Common myeloid progenitor, CD34-positive (primary cell): Measurements from ENCODE around the gene MRPL45.

Experiments used
- CTCF ChIA-PET: fragments of 350-600 bp; sonication (Branson Sonifier 250); formaldehyde crosslinking; loops from one replicate; lab custom pipeline; 2021; ENCODE audit warnings: antibody characterized with exemption; lab: Charles Lee
- POLR2A ChIA-PET: fragments of 350-600 bp; sonication (Branson Sonifier 250); formaldehyde crosslinking; loops from one replicate; lab custom pipeline; 2021; ENCODE audit warnings: antibody characterized with exemption; lab: Charles Lee
- DNase-seq, 3 donors: peaks; one replicate each; pipeline versions ENCODE4 v3.0.0 to v3.0.0-alpha.2; 2013
- H3K27ac ChIP-seq, 2 experiments: 1 replicate in 1 of 2; 2 replicates in 1 of 2; pipeline ENCODE4 v1.7.0; 2013; ENCODE audit warnings: inconsistent platforms in 2 of 2, low read length in 2 of 2, mild to moderate bottlenecking in 2 of 2, low read depth in 1 of 2, moderate library complexity in 1 of 2; ENCODE audit not compliant: severe bottlenecking in 2 of 2, insufficient read depth in 1 of 2, poor library complexity in 1 of 2
- H3K27me3 ChIP-seq, 5 experiments: replicated peaks in 2 of 5; 1 replicate in 3 of 5; 2 replicates in 2 of 5; pipeline versions ENCODE4 v1.6.1 to v1.7.0; 2013; ENCODE audit warnings: low read length in 4 of 5, mild to moderate bottlenecking in 2 of 5, moderate library complexity in 2 of 5, inconsistent platforms in 1 of 5; ENCODE audit not compliant: insufficient read depth in 5 of 5, control insufficient read depth in 4 of 5
- H3K36me3 ChIP-seq, 4 experiments: 1 replicate in 2 of 4; 2 replicates in 2 of 4; pipeline versions ENCODE4 v1.6.1 to v1.7.0; 2013; ENCODE audit warnings: low read length in 3 of 4, control low read depth in 1 of 4, mild to moderate bottlenecking in 1 of 4; ENCODE audit not compliant: control insufficient read depth in 4 of 4, insufficient read depth in 4 of 4
- H3K4me1 ChIP-seq, 4 experiments: 1 replicate in 3 of 4; 2 replicates in 1 of 4; pipeline versions ENCODE4 v1.6.1 to v1.7.1; 2013; ENCODE audit warnings: low read length in 3 of 4, mild to moderate bottlenecking in 3 of 4, control low read depth in 1 of 4, inconsistent platforms in 1 of 4, moderate library complexity in 1 of 4; ENCODE audit not compliant: control insufficient read depth in 4 of 4, insufficient read depth in 4 of 4; ENCODE audit errors: control extremely low read depth in 1 of 4
- H3K4me3 ChIP-seq, 7 experiments: 1 replicate in 4 of 7; 2 replicates in 3 of 7; pipeline versions ENCODE4 v1.5.1 to v1.7.0; 2013; ENCODE audit warnings: mild to moderate bottlenecking in 7 of 7, low read length in 6 of 7, moderate library complexity in 6 of 7, inconsistent platforms in 2 of 7, low read depth in 2 of 7, control low read depth in 1 of 7; ENCODE audit not compliant: insufficient read depth in 4 of 7, control insufficient read depth in 1 of 7; ENCODE audit errors: extremely low read depth in 1 of 7
- H3K9me3 ChIP-seq, 5 experiments: 1 replicate in 4 of 5; 2 replicates in 1 of 5; pipeline versions ENCODE4 v1.6.1 to v1.7.1; 2013; ENCODE audit warnings: low read length in 4 of 5, mild to moderate bottlenecking in 2 of 5, inconsistent platforms in 1 of 5, low read depth in 1 of 5, moderate library complexity in 1 of 5; ENCODE audit not compliant: control insufficient read depth in 4 of 5, insufficient read depth in 2 of 5; ENCODE audit errors: control extremely low read depth in 1 of 5
- WGBS: methylation state at CpG from one replicate; pipeline ENCODE4 v1.1.5; 2013; ENCODE audit not compliant: insufficient coverage; 5-methylcytosine and 5-hydroxymethylcytosine counted together

The MRPL45 gene

DNA sequence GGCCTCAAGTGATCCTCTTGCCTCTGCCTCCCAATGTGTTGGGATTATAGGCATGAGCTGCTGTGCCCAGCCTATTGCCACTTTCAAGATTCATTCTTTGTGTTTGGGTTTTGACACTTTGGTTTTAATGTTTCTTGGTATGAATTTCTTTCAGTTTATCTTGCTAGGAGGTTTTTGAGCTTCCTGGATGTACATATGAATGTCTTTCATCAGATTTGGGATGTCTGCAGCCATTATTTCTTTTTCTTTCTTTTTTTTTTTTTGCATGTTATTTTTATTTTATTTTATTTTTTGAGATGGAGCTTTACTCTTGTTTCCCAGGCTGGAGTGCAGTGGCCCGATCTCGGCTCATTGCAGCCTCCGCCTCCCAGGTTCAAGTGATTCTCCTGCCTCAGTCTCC lies 18.5 kb downstream of the MRPL45 start:
- Histone ChIP-seq H3K27me3 (no peaks in the 10 kb centered on the region), H3K4me1 (no peaks in the 10 kb centered on the region), H3K27ac (no peak overlapping the region), H3K9me3 (no peaks in the 10 kb centered on the region), H3K36me3 (peaks cover 11 to 33% (median 13%) of the 10 kb centered on the region in 4 experiments), H3K4me3 (no peak overlapping the region)
- WGBS = 0% methylated on average over 1 of the region's 3 CpGs
- ChIA-PET POLR2A (no interaction called here), CTCF (interaction anchor here (1.3 kb wide), 1 partner anchor 9 kb away, joined by 3 read pairs; no protein-coding TSS in a partner anchor)
- DNase-seq = no peak

DNA sequence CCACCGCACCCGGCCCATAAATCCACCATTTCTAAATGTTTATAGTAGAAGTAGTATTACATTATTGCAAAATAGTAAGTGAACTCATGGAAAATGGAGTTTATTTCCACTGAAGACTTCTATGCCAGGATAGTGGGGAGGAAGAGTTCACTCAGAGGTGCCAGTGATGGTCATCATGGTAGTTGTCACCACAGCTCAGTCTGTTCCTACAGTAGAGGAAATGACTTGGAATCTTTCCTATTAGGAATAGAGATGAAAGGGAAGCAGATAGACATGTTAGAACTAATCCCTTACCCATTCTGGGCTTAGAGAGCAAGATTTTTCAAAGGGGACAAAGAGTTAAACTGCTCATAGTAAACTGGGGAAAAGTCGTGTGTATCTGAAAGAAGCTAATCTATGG lies 20.1 kb downstream of the MRPL45 start:
- ChIA-PET POLR2A (no interaction called here), CTCF (interaction anchor here (0.6 to 1.8 kb wide), 2 partner anchors 16 to 462 kb away, joined by 3 to 5 read pairs; no protein-coding TSS in a partner anchor)
- WGBS = no CpG with 5 or more reads among the region's 3 CpGs
- DNase-seq = no peak
- Histone ChIP-seq H3K9me3 (no peaks in the 10 kb centered on the region), H3K4me1 (no peaks in the 10 kb centered on the region), H3K27ac (no peak overlapping the region), H3K36me3 (peaks cover 11 to 33% (median 19%) of the 10 kb centered on the region in 4 experiments), H3K27me3 (no peaks in the 10 kb centered on the region), H3K4me3 (no peak overlapping the region)

DNA sequence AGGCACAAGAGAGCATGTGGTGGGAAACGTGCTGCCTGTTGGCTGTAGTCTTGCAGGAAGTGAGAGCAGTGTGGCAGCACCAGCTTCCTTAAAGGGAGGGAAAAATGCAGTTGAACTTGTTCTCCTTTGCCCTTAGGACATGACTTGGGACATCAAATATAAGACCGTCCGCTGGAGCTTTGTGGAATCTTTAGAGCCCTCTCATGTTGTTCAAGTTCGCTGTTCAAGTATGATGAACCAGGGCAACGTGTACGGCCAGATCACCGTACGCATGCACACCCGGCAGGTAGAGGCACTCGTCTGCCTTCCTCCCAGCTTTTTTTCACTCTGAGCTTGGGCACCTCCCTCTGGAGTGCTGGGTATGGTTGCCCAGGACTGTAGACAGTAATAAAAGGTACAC lies 23.5 kb downstream of the MRPL45 start:
- POLR2A ChIA-PET = interaction anchor here (0.6 kb wide), 1 partner anchor 1416 kb away, joined by 3 read pairs; no protein-coding TSS in a partner anchor
- 99% methylated on average over 9 of the region's 10 CpGs for WGBS
- Histone ChIP-seq H3K27me3 (no peaks in the 10 kb centered on the region), H3K36me3 (peaks cover 10 to 37% (median 31%) of the 10 kb centered on the region in 4 experiments), H3K27ac (no peak overlapping the region), H3K4me3 (no peak overlapping the region), H3K9me3 (no peaks in the 10 kb centered on the region), H3K4me1 (peaks cover 0 to 8% (median 7%) of the 10 kb centered on the region in 4 experiments)
- CTCF ChIA-PET = interaction anchor here (0.5 to 1.8 kb wide), 2 partner anchors 9 to 475 kb away, joined by 3 to 7 read pairs; no protein-coding TSS in a partner anchor
- DNase-seq = no peak

DNA sequence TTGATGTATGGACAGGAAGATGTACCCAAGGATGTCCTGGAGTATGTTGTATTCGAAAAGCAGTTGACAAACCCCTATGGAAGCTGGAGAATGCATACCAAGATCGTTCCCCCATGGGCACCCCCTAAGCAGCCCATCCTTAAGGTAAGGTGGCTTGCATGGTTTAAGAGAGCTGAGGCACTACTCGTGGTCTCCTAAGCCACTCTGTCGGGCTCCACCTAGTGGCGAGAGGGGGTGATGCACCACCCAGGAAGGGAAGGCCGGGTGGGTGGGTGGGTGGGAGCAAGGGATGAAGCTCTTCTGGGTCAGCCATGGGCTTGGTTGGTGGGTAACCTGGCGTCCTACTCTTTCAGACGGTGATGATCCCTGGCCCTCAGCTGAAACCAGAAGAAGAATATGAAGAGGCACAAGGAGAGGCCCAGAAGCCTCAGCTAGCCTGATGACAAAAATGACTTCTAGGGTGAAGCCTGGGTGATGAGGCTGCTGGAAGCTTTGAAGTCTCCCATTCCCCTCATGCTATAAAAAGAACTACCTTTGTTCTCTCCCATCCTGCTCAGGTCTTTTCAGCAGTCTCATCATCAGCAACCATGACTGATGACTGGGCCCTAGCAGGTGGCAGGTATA lies 25.3 kb downstream of the MRPL45 start:
- WGBS = 64% methylated on average over 3 of the region's 8 CpGs
- no peaks in the 10 kb centered on the region for H3K9me3 ChIP-seq
- DNase-seq = peak; percentile 41 to 67 (median 61)
- POLR2A ChIA-PET = no interaction called here
- CTCF ChIA-PET = interaction anchor here (0.5 to 1.8 kb wide), 4 partner anchors 11 to 126 kb away, joined by 3 to 7 read pairs (median 4); no protein-coding TSS in a partner anchor
- H3K27ac ChIP-seq = no peak overlapping the region
- no peaks in the 10 kb centered on the region for H3K27me3 ChIP-seq
- no peak overlapping the region for H3K4me3 ChIP-seq
- H3K36me3 ChIP-seq = peaks cover 8 to 34% (median 26%) of the 10 kb centered on the region in 4 experiments
- H3K4me1 ChIP-seq = peaks cover 0 to 23% (median 21%) of the 10 kb centered on the region in 4 experiments

DNA sequence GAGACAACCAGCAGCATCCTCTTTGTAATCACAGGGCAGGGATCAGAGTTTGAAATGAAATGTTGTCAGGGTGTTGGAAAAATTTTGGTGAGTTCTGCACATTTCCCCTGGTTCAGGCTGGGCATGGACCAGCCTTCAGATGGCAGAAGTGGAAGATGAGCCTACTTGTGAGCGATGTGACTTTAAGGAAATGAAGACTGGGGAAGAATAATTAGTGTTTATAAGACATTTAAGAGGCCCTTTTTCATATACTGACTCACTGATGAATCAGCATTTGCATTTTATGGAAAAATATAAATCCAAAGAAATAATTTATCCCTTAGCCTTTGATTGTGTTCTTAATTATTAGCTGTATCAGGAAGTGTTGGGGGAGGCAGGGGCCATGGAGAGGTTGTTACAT lies 25.9 kb downstream of the MRPL45 start:
- peaks cover 8 to 34% (median 25%) of the 10 kb centered on the region in 4 experiments for H3K36me3 ChIP-seq
- peaks cover 0 to 30% (median 24%) of the 10 kb centered on the region in 4 experiments for H3K4me1 ChIP-seq
- POLR2A ChIA-PET = no interaction called here
- CTCF ChIA-PET = interaction anchor here (0.5 to 1.2 kb wide), 3 partner anchors 17 to 126 kb away, joined by 3 to 4 read pairs (median 3); no protein-coding TSS in a partner anchor
- no peaks in the 10 kb centered on the region for H3K27me3 ChIP-seq
- H3K4me3 ChIP-seq = no peak overlapping the region
- H3K27ac ChIP-seq = peak overlapping the region in 1 of 2 experiments; percentile 4
- no CpG with 5 or more reads among the region's 1 CpG for WGBS
- H3K9me3 ChIP-seq = no peaks in the 10 kb centered on the region
- DNase-seq = no peak

DNA sequence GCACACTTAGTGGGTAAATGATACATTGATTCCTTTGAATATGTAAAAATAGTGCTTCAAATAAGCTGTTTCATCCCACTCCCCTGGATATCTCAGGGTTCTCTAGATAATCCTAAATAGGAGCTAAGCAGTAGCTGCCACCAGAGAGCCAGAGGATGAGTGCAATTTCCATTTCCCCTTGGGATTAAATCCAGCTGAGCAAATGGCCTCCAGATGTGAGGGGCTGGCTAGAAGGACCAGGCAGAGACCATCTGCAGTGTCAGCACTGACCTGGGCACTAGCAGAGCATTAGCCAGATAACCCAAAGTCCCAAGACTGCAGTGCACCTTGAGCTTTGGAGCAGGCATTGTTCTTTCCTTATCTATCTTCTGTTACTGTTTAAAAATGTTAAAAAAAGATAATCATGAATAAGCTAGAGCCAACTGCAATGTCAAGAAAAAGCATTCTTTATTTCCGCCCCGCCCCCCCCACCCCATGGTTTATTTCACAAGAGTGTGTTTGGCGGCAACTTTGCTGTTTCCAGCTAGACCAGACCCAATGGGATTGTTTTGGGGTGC lies 27.3 kb downstream of the MRPL45 start:
- no peak for DNase-seq
- POLR2A ChIA-PET = no interaction called here
- peaks cover 0 to 30% (median 24%) of the 10 kb centered on the region in 4 experiments for H3K4me1 ChIP-seq
- 100% methylated on average over 1 of the region's 3 CpGs for WGBS
- H3K4me3 ChIP-seq = no peak overlapping the region
- no peaks in the 10 kb centered on the region for H3K27me3 ChIP-seq
- no peak overlapping the region for H3K27ac ChIP-seq
- CTCF ChIA-PET = interaction anchor here (1.0 to 3.3 kb wide), 4 partner anchors 9 to 88 kb away, joined by 3 to 17 read pairs (median 3); no protein-coding TSS in a partner anchor
- peaks cover 8 to 34% (median 23%) of the 10 kb centered on the region in 4 experiments for H3K36me3 ChIP-seq
- H3K9me3 ChIP-seq = no peaks in the 10 kb centered on the region

DNA sequence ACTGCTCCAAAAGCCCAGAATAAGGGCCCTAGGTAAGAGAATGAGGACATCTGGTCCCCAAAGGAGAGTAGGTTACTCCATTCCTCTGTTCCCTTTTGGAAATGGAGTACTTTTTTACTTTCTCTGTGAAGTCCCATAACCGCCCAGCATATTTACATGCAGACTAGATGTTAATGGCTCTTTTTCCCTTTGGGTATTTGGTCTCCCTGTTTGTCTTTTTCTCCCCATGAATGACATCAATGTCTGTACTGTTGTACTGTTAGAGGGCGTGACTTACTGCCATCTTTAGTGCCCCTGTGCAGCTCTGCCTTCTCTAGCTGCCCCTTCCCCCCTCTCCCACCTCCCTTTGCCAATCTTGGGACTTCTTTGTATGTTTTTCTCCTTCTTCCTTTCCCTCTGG lies 27.8 kb downstream of the MRPL45 start:
- H3K27me3 ChIP-seq = no peaks in the 10 kb centered on the region
- H3K4me1 ChIP-seq = peaks cover 0 to 30% (median 24%) of the 10 kb centered on the region in 4 experiments
- no peak for DNase-seq
- ChIA-PET CTCF (interaction anchor here (0.8 to 3.3 kb wide), 6 partner anchors 9 to 123 kb away, joined by 3 to 17 read pairs (median 3); no protein-coding TSS in a partner anchor), POLR2A (no interaction called here)
- H3K9me3 ChIP-seq = no peaks in the 10 kb centered on the region
- no peak overlapping the region for H3K27ac ChIP-seq
- peaks cover 6 to 31% (median 21%) of the 10 kb centered on the region in 4 experiments for H3K36me3 ChIP-seq
- H3K4me3 ChIP-seq = no peak overlapping the region
- 100% methylated on average over 1 of the region's 2 CpGs for WGBS
